Embryonic facial prominence (tissue), 1 donor: Measurements from ENCODE around the gene GPC6.

Experiments
- DNase-seq: peaks from one replicate; pipeline ENCODE4 v3.0.0-alpha.2; 2016; ENCODE audit errors: extremely low spot score

The GPC6 gene

GRCh38 chr13:94112731-94113130 lies 886.1 kb downstream of the GPC6 start:
- DNase-seq = no peak

DNA sequence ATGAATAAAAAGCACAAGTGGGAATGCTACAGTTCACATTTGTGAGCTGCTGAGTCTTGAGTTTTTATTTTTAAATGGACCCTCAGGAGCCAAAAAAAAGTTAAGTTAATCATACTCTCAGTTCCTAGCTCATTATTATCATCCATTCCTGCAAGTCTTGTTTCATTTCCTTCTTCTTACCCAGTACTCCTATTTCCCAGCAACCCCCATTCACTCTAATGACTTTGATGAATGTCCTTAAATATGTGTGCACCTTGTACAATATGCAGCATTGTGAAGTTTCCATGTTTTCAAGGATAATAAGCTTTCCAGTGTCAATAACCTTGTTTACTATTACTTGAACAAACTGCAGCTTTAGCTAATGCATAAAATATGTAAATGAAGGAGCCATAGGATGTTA lies 886.6 kb downstream of the GPC6 start:
- no peak for DNase-seq

DNA sequence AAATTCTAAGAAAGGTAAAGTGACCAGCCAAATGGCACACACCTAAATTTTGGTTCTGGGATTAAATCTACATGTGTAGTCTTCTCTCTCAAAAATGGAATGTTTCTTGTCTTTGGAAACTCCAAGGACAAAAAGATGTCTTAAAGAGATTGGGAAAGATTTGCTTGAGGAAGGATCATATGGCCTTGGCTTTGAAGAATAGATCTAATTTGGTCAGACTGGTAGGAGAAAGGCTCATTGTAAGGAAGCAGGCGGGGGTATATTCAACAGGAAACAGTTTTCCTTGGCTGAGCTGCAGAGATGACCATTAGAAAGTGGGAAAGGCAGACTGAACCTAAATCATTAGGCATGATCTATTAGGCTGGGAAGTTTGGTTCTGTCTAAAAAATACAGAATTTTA lies 887.6 kb downstream of the GPC6 start:
- no peak for DNase-seq

DNA sequence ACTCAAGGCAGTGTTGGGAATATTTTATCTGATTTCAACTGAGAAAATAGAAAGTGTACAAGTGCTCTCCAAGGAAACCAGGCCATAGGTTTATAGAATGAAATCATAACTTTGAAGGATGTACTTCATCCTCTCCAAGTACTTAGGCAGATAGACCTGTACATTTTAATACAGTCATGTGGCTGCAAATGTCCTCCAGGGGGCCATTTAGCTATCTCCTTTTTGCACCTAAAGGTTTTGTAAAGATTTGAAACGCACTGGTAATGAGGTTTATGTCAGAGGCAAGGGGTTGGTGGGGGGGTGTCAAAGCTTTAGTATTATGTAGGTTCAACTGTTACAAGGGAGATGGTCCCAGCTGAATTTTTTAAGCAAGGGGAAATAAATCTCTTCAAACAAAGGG lies 888.4 kb downstream of the GPC6 start:
- no peak for DNase-seq

DNA sequence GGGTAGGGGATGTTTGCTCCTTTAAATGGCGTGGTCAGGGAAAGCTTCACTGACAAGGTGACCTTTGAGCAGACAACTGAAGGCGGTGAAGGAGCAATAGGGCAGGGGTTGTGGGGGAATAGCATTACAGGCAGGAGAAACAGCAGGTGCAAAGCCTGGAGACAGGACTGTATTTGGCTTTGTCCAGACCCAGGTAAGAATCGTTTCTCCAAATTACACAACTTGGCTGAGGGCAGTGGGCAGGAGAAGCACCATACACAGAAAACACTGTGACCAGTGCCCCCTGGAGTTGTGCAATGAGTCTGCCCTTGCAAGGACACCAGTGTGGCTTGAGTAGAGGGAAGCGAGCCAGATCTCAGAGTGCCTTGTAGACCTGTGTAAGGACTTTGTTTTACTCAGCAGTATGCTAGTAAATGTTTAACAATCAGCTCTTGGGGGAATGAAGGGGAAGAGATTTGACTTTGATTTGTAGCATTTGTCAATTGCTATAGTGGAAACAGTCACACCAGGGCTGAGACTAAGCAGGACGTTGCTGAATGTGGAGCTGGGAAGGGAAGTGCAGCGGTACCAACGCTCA lies 892.8 kb downstream of the GPC6 start:
- no peak for DNase-seq

DNA sequence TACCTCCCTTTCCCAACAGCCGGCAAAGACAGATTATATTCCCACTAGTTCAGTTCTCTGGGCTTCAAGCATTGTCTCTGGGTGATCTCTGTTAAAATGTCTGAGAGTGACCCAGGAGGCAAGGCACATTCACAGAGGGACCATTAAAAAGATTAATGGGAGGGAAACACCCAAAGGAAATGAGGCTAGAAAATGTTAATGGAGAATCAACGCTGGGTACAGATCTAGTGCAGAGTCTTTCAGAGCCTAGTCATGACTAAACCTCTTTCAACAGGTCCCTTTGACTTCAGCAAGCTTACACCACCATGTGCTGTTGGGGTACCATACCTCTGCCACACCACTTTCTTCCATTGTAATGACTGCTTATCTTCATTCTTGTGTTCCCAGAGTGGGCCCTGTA lies 894.3 kb downstream of the GPC6 start:
- DNase-seq = no peak

- no peak for DNase-seq
Observed at GRCh38 chr13:94121686-94122085, 895.1 kb downstream of the GPC6 start.

GRCh38 chr13:94122300-94122915 lies 895.8 kb downstream of the GPC6 start:
- no peak for DNase-seq

DNA sequence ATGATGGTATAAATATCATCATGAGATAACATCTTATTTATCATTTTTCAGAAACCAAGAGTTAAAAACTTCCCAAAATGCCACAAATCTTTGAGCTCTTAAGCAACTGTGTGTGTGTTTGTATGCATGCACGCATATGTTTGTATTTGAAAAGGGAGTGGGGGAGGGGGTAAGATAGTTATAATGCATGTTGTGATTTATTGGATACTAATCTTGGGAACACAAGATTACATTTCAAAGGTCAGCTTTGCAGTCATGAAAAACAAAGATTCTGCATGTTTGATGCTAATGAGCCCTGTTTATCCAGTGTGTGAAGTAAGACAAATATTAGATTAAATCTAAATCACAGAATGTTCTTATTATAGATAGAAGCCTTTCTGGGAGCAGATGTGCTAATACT lies 897.0 kb downstream of the GPC6 start:
- no peak for DNase-seq

GRCh38 chr13:94128430-94128829 lies 901.8 kb downstream of the GPC6 start:
- no peak for DNase-seq

GRCh38 chr13:94129490-94129894 lies 902.9 kb downstream of the GPC6 start:
- DNase-seq = no peak

DNA sequence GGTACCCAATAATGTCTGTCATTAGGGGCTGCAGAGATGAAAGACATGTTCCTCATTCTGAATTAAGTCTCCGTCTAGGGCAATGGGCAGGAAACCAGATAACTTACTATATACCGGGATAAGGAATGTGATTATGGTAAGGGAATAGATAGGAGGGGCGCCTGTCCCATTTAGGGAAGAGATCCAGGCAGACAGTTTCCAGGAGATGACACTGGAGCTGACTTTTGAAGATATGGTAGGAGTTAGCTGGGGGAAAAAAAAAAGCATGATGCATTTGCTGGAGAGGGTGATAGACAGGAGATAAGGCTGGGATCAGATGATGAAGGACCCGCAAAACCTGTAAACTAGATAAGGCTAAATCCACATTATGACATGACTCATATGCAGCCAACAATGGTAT lies 912.2 kb downstream of the GPC6 start:
- no peak for DNase-seq

DNA sequence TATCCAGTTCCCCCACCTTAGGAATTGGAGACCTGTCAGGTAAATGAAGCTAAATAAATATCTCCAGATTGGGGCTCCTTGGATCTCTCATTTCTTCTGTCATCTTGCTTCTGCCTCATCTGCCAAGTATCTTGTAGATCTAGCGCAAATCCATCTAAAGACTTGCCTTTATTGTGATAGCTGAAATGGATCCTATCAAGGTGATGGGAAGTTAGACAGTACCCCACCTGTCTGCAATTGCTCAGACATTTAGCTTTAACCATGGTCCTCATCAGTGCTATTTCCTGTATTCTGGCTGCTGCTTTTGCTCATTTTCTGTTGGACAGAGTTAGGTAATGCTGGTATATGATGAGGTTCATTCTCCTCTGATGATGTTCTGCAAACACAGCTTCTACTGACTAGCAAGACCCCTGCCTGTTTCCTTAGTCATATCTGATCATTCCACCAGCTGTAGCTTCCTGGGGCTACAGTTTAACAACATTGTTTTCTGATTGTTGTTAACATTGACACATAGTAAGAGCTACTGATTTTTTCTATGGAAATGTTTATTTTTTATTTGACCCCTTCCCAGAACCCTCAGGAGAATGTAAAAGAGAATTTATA lies 912.9 kb downstream of the GPC6 start:
- DNase-seq = no peak

DNA sequence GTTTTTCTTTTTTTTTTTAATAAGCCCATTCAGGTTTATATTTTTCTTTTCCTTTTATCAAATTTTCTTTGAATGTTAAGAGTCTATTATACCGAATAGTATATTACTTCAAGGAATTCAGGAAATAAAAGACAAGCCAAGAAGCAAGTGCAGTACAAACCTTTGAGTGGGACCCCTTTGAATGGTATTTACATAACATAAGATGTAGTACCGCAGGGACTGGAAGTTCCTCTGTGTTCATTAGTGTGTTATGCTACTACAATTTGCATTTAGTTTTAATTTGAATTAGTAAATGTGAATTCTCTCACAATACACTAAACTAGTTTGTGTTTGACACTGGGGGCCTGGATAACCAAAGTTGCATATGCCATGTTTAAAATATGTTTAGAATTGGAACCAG lies 913.4 kb downstream of the GPC6 start:
- no peak for DNase-seq

DNA sequence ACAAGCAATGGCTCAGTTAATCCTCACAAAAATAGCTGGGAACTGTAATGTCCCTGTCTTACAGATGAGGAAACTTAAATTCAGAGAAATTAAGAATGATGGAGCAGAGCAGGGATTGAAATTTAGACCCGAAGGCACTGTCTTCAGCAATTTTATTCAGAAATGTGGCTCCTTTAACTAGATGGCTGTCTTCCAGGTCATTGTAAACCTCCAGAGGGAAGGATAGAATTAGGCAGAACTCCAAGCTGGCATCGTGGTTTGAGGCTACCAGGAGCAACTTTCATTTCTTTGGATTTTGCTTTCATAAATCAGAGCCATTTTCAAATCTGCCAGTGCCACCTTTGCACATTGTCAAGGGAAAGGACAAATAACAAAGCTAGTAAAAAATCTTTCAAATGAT lies 913.9 kb downstream of the GPC6 start:
- no peak for DNase-seq

GRCh38 chr13:94143624-94144350 lies 917.2 kb downstream of the GPC6 start:
- DNase-seq = no peak

- DNase-seq = no peak
Observed at GRCh38 chr13:94145966-94146365, 919.4 kb downstream of the GPC6 start.

- DNase-seq = no peak
Observed at GRCh38 chr13:94153586-94153985, 927.0 kb downstream of the GPC6 start.

DNA sequence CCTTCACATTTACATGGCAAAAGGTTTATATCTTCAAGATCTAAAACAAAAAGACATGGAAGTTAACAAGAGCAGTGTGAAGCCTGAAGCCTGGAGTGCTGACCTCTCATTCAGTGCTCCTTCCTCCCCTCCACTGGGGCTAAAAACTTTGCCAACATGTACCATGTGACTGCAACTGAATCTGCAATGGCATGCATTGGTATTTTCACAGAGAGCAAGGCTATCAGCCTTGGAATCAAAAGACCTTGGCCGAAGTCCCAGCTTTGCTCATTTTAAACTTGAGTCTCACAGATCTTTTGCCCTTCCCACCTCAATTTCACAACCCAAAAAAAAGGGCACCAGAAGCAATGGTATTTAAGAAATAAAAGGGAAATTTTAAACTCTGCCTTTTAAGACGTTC lies 927.8 kb downstream of the GPC6 start:
- no peak for DNase-seq

DNA sequence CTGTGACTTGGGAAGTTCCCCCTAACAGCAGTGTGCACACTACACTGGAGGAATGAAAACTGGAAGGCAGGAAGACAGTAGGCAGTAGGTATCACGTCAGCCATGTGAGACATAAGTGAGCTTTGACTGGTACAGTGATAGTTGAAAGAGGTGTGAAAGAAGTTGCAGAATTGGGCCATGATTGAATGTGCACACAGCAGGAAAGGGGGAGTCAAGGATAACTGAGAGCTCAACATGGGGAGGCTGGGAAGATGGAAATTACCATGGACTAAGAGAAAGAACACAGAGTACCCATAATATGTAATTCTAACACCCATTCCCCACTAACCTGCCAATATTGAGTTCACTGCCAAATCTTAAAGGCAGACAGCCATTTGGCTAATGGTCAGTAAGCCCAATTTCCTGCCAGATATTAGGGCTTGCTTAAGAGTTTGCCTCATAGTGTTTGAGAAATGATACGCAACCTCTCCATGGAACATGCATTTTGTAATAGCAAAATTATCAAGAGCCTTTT lies 931.2 kb downstream of the GPC6 start:
- DNase-seq = no peak

DNA sequence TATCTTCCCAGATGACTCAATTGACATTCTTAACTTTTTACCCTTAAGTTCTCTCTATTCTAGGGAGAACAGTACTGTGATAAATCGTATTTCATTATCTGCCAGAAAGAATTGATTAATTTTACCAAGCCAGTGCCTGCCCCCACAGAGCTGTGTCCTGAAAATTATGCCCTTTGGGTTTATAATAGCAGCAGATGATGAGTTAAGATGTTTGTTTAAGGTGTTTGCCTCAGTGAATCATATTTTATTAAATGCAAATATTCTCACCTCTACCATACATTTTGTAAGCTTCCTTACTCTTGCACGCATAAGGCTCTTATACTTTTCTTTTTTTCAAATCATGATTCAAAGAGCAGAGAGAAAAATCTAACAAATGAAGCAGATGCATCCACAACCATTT lies 934.3 kb downstream of the GPC6 start:
- no peak for DNase-seq

DNA sequence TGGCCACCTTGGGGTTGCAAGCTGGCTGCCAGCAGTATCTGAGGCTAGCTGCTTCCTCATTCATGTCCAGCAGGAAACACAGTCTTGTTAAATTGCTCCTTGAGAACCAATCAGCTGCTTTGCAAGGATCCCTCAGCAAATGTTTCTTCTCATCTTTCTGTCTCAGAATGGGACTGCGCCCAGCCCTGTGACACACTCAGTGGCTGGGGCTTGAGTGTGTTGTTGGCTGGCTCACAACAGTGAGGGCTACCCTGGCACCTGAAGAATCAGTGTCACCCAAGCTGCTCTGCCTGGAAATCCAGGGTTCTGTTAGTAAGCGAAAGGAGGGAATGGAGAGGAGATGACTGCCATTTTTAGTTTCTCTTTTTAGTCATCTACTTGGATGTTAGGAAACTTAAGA lies 935.7 kb downstream of the GPC6 start:
- no peak for DNase-seq

GRCh38 chr13:94163535-94163934 lies 936.9 kb downstream of the GPC6 start:
- DNase-seq = no peak
